ENCODE measurements around the gene SMCO2.
A peak's percentile ranks its signal among the peaks of the same experiment; 100 is the strongest.

The SMCO2 gene

GRCh38 chr12:27549801-27550652 lies 103.5 kb downstream of the SMCO2 start:
- Histone ChIP-seq H3K4me1 (peaks cover 22% of the 10 kb centered on the region), H3K36me3 (replicated peaks) (no peaks in the 10 kb centered on the region), H3K9me3 (no peaks in the 10 kb centered on the region), H3K4me3 (no peak overlapping the region), H3K27me3 (ENCODE audit: low read depth) (no peaks in the 10 kb centered on the region)
- in situ Hi-C loops (cut with MboI; ENCODE audit: low sequenced_read_pairs): no loop called here
- peak; percentile 78 to 80 for DNase-seq (ENCODE audit: low spot score in 2 of 2)

GRCh38 chr12:27550653-27550975 lies 104.1 kb downstream of the SMCO2 start:
- Histone ChIP-seq H3K36me3 (replicated peaks) (no peaks in the 10 kb centered on the region), H3K4me3 (no peak overlapping the region), H3K9me3 (no peaks in the 10 kb centered on the region), H3K4me1 (peaks cover 26% of the 10 kb centered on the region), H3K27me3 (ENCODE audit: low read depth) (no peaks in the 10 kb centered on the region)
- DNase-seq (ENCODE audit: low spot score in 2 of 2): no peak
- in situ Hi-C loops (cut with MboI; ENCODE audit: low sequenced_read_pairs): no loop called here

- in situ Hi-C loops (cut with MboI; ENCODE audit: low sequenced_read_pairs): no loop called here
- H3K4me1 ChIP-seq: peaks cover 26% of the 10 kb centered on the region
- DNase-seq (ENCODE audit: low spot score in 2 of 2): no peak
- H3K36me3 ChIP-seq (replicated peaks): no peaks in the 10 kb centered on the region
- no peaks in the 10 kb centered on the region for H3K27me3 ChIP-seq (ENCODE audit: low read depth)
- no peak overlapping the region for H3K4me3 ChIP-seq
- no peaks in the 10 kb centered on the region for H3K9me3 ChIP-seq
These were observed 104.8 kb downstream of the SMCO2 start for GRCh38 chr12:27551172-27551840.

All from HAP-1 (cell line).